GM23338 (cell line): Measurements from ENCODE around the gene SERINC5. TPM values are rescaled to one million over a fixed set of nuclear protein-coding genes. Genes with fewer than 3 reads are reported as not detected.
A peak's percentile ranks its signal among the peaks of the same experiment; 100 is the strongest.

Source experiments
- ATAC-seq: fragments of 200-7000 bp; cut with Tn5 transposase; 3 replicates; pipeline ENCODE4 v1.9.1; 2020
- DNase-seq: peaks from one replicate; pipeline ENCODE4 v3.0.0-alpha.2; 2015; ENCODE audit warnings: low spot score
- H2AFZ ChIP-seq: fragments of 200-600 bp; sonication (generic); 2 replicates; pipeline ENCODE4 v1.8.0; 2016; ENCODE audit warnings: antibody characterized with exemption, mild to moderate bottlenecking, moderate library complexity
- H3F3A ChIP-seq: fragments of 200-600 bp; sonication (generic); replicated peaks from 2 replicates; pipeline ENCODE4 v1.8.0; 2017; ENCODE audit warnings: antibody characterized with exemption, mixed run types, low read depth
- H3K27ac ChIP-seq: fragments of 200-600 bp; sonication (generic); 2 replicates; pipeline ENCODE4 v1.6.1; 2016; ENCODE audit warnings: low read depth
- H3K27me3 ChIP-seq: fragments of 200-600 bp; sonication (generic); 2 replicates; pipeline ENCODE4 v1.8.0; 2016; ENCODE audit warnings: mild to moderate bottlenecking, mixed run types, moderate library complexity; ENCODE audit not compliant: insufficient read depth
- H3K36me3 ChIP-seq: fragments of 200-600 bp; sonication (generic); 2 replicates; pipeline ENCODE4 v1.8.0; 2016; ENCODE audit warnings: mild to moderate bottlenecking; ENCODE audit not compliant: insufficient read depth
- H3K4me1 ChIP-seq: fragments of 200-600 bp; sonication (generic); 2 replicates; pipeline ENCODE4 v1.8.0; 2016; ENCODE audit warnings: mild to moderate bottlenecking, moderate library complexity; ENCODE audit not compliant: insufficient read depth
- H3K4me2 ChIP-seq: fragments of 200-600 bp; sonication (generic); 2 replicates; pipeline ENCODE4 v1.7.1; 2017; ENCODE audit warnings: mixed run types
- H3K4me3 ChIP-seq: fragments of 200-600 bp; sonication (generic); 2 replicates; pipeline ENCODE4 v1.6.1; 2016; ENCODE audit warnings: mixed run types
- H3K79me2 ChIP-seq: fragments of 200-600 bp; sonication (generic); replicated peaks from 2 replicates; pipeline ENCODE4 v1.8.0; 2017; ENCODE audit warnings: mild to moderate bottlenecking; ENCODE audit not compliant: insufficient read depth
- H3K9me2 ChIP-seq: fragments of 200-600 bp; sonication (generic); 2 replicates; pipeline ENCODE4 v1.8.0; 2017; ENCODE audit not compliant: insufficient read depth
- H4K20me1 ChIP-seq: fragments of 200-600 bp; sonication (generic); replicated peaks from 2 replicates; pipeline ENCODE4 v1.8.0; 2017; ENCODE audit warnings: mild to moderate bottlenecking; ENCODE audit not compliant: insufficient read depth
- H3K27ac Mint-ChIP-seq: 2 replicates; pipeline ENCODE4 v1.8.0; 2020; ENCODE audit warnings: inconsistent platforms, mild to moderate bottlenecking, moderate library complexity, mixed read lengths
- H3K27me3 Mint-ChIP-seq: 3 replicates; pipeline ENCODE4 v1.8.0; 2022; ENCODE audit warnings: low read depth, mild to moderate bottlenecking, moderate library complexity, mixed read lengths, inconsistent platforms; ENCODE audit not compliant: insufficient read depth, poor library complexity
- H3K36me3 Mint-ChIP-seq: 3 replicates; pipeline ENCODE4 v1.8.0; 2021; ENCODE audit warnings: low read depth, mild to moderate bottlenecking, inconsistent platforms, moderate library complexity, mixed read lengths
- H3K4me1 Mint-ChIP-seq: 3 replicates; pipeline ENCODE4 v1.8.0; 2020; ENCODE audit warnings: mild to moderate bottlenecking, inconsistent platforms, mixed read lengths
- H3K4me3 Mint-ChIP-seq: 3 replicates; pipeline ENCODE4 v1.8.0; 2021; ENCODE audit warnings: moderate library complexity, mild to moderate bottlenecking, inconsistent platforms, mixed read lengths
- H3K9me3 Mint-ChIP-seq: 3 replicates; pipeline ENCODE4 v1.8.0; 2020; ENCODE audit warnings: moderate library complexity, mild to moderate bottlenecking, inconsistent platforms, mixed read lengths
- CREB1 ChIP-seq: fragments of 250-450 bp; sonication (Bioruptor Pico); IDR thresholded peaks from 2 replicates; pipeline ENCODE4 v1.5.0; 2020; ENCODE audit warnings: low read depth, mild to moderate bottlenecking, moderate library complexity
- EZH2 ChIP-seq: fragments of 200-600 bp; sonication (generic); IDR thresholded peaks from one replicate; pipeline ENCODE4 v1.8.0; 2017; ENCODE audit warnings: antibody characterized with exemption, mild to moderate bottlenecking, low read depth; ENCODE audit not compliant: unreplicated experiment
- EZH2phosphoT487 ChIP-seq: fragments of 200-600 bp; sonication (generic); IDR thresholded peaks from one replicate; pipeline ENCODE4 v1.8.1; 2018; ENCODE audit warnings: antibody characterized with exemption; ENCODE audit not compliant: unreplicated experiment
- JUNB ChIP-seq: IDR thresholded peaks from one replicate; pipeline ENCODE4 v1.6.1; 2016; ENCODE audit warnings: antibody characterized with exemption; ENCODE audit not compliant: unreplicated experiment
- NANOG ChIP-seq: IDR thresholded peaks from 2 replicates; pipeline ENCODE4 v1.6.1; 2016; ENCODE audit warnings: antibody characterized with exemption, borderline replicate concordance
- POLR2AphosphoS5 ChIP-seq: IDR thresholded peaks from 2 replicates; pipeline ENCODE4 v1.6.1; 2016; ENCODE audit warnings: antibody characterized with exemption, low read depth
- STAT1 ChIP-seq: IDR thresholded peaks from one replicate; pipeline ENCODE4 v1.6.1; 2016; ENCODE audit warnings: antibody characterized with exemption; ENCODE audit not compliant: unreplicated experiment
- ZNF114 ChIP-seq: fragments of 250-450 bp; sonication (Bioruptor Pico); IDR thresholded peaks from 2 replicates; pipeline ENCODE4 v1.5.0; 2020; ENCODE audit warnings: mild to moderate bottlenecking, moderate library complexity
- ZNF331 ChIP-seq: fragments of 250-450 bp; sonication (Bioruptor Pico); IDR thresholded peaks from 2 replicates; pipeline ENCODE4 v1.5.0; 2020; ENCODE audit warnings: low read depth, mild to moderate bottlenecking, moderate library complexity
- ZNF462 ChIP-seq: fragments of 250-450 bp; sonication (Bioruptor Pico); IDR thresholded peaks from 2 replicates; pipeline ENCODE4 v1.5.0; 2020; ENCODE audit warnings: mild to moderate bottlenecking, moderate library complexity
- polyA plus RNA-seq: library from polyadenylated mRNA; unstranded; fragments of >200 nt; fragmentation: Nextera tagmentation; extraction: Ambion mirVana; gene quantifications from 2 replicates; pipeline ENCODE4 v1.2.1, GENCODE V29; 2016
- total RNA-seq: library from RNA; depleted of rRNA; stranded (reverse); fragments of >200 nt; shearing (Covaris generic); gene quantifications from 2 replicates; pipeline ENCODE4 v1.2.3, GENCODE V29; 2014
- TF ChIP-seq, protein P1 (sequence below), 2 experiments: fragments of 200-600 bp in 1 of 2; sonication (generic) in 1 of 2; conservative IDR thresholded peaks; 2 replicates each; pipeline versions ENCODE4 v1.5.1 to v1.6.1; 2016 to 2017; ENCODE audit warnings: antibody characterized with exemption in 2 of 2, low read depth in 2 of 2, mild to moderate bottlenecking in 2 of 2, moderate library complexity in 1 of 2
- TF ChIP-seq, protein P2 (sequence below): IDR thresholded peaks from 2 replicates; pipeline ENCODE4 v1.6.1; 2016; ENCODE audit warnings: antibody characterized with exemption
- TF ChIP-seq, protein P3 (sequence below): IDR thresholded peaks from one replicate; pipeline ENCODE4 v1.6.1; 2018; ENCODE audit warnings: antibody characterized with exemption; ENCODE audit not compliant: unreplicated experiment

The SERINC5 gene
- total and polyA plus RNA-seq, 2 experiments from 2014 or later = 34.0 to 107 TPM

DNA sequence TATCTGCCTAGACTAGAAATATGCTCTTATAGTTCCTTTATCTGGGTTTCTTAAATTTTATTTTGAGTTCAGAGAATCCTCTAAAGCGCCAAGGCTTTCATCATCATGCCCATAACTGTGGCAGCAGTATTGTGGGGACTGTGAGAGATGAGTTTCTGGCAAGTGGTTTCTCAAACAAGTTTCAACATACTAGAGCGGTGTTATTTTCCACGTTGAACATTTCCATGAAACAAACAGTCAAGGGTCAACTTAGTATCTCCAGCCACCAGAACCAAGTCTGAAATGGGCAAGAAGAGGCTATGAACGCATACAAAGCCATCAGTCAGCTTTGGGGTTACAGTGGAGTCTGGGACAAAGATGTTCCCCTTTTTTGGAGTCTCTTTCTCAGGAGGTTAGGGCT lies 40.3 kb downstream of the SERINC5 start:
- no peak overlapping the region for H2AFZ ChIP-seq
- no peaks in the 10 kb centered on the region; the same call in 2 of the 3 replicates for H3K36me3 Mint-ChIP-seq
- DNase-seq (no peak), ATAC-seq (no peak)
- peaks cover 100% of the 10 kb centered on the region for H3K79me2 ChIP-seq
- H4K20me1 ChIP-seq = peaks cover 64% of the 10 kb centered on the region
- H3K9me2 ChIP-seq = no peaks in the 10 kb centered on the region
- peaks cover 65% of the 10 kb centered on the region for H3K4me1 ChIP-seq
- no peaks in the 10 kb centered on the region for H3K9me3 Mint-ChIP-seq
- H3K4me3 ChIP-seq = no peak overlapping the region
- TF ChIP-seq, protein P1, sequence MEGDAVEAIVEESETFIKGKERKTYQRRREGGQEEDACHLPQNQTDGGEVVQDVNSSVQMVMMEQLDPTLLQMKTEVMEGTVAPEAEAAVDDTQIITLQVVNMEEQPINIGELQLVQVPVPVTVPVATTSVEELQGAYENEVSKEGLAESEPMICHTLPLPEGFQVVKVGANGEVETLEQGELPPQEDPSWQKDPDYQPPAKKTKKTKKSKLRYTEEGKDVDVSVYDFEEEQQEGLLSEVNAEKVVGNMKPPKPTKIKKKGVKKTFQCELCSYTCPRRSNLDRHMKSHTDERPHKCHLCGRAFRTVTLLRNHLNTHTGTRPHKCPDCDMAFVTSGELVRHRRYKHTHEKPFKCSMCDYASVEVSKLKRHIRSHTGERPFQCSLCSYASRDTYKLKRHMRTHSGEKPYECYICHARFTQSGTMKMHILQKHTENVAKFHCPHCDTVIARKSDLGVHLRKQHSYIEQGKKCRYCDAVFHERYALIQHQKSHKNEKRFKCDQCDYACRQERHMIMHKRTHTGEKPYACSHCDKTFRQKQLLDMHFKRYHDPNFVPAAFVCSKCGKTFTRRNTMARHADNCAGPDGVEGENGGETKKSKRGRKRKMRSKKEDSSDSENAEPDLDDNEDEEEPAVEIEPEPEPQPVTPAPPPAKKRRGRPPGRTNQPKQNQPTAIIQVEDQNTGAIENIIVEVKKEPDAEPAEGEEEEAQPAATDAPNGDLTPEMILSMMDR (conservative IDR thresholded peaks at IDR 0.05; ENCODE audit: low read depth in 2 of 2) = no peak
- TF ChIP-seq JUNB (no peak), EZH2phosphoT487 (no peak), ZNF462 (CRISPR knock-in tag) (no peak), NANOG (no peak), STAT1 (no peak), CREB1 (CRISPR knock-in tag) (no peak), ZNF331 (CRISPR knock-in tag) (no peak), ZNF114 (CRISPR knock-in tag) (no peak), POLR2AphosphoS5 (no peak), EZH2 (no peak)
- TF ChIP-seq, protein P2, sequence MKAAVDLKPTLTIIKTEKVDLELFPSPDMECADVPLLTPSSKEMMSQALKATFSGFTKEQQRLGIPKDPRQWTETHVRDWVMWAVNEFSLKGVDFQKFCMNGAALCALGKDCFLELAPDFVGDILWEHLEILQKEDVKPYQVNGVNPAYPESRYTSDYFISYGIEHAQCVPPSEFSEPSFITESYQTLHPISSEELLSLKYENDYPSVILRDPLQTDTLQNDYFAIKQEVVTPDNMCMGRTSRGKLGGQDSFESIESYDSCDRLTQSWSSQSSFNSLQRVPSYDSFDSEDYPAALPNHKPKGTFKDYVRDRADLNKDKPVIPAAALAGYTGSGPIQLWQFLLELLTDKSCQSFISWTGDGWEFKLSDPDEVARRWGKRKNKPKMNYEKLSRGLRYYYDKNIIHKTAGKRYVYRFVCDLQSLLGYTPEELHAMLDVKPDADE = no peak
- TF ChIP-seq, protein P3, sequence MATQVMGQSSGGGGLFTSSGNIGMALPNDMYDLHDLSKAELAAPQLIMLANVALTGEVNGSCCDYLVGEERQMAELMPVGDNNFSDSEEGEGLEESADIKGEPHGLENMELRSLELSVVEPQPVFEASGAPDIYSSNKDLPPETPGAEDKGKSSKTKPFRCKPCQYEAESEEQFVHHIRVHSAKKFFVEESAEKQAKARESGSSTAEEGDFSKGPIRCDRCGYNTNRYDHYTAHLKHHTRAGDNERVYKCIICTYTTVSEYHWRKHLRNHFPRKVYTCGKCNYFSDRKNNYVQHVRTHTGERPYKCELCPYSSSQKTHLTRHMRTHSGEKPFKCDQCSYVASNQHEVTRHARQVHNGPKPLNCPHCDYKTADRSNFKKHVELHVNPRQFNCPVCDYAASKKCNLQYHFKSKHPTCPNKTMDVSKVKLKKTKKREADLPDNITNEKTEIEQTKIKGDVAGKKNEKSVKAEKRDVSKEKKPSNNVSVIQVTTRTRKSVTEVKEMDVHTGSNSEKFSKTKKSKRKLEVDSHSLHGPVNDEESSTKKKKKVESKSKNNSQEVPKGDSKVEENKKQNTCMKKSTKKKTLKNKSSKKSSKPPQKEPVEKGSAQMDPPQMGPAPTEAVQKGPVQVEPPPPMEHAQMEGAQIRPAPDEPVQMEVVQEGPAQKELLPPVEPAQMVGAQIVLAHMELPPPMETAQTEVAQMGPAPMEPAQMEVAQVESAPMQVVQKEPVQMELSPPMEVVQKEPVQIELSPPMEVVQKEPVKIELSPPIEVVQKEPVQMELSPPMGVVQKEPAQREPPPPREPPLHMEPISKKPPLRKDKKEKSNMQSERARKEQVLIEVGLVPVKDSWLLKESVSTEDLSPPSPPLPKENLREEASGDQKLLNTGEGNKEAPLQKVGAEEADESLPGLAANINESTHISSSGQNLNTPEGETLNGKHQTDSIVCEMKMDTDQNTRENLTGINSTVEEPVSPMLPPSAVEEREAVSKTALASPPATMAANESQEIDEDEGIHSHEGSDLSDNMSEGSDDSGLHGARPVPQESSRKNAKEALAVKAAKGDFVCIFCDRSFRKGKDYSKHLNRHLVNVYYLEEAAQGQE = no peak
- H3K4me2 ChIP-seq = no peak overlapping the region
- H3K27me3 Mint-ChIP-seq = peaks cover 1% of the 10 kb centered on the region
- peak overlapping the region; percentile 81; the same call in 1 of the 2 replicates for H3K27ac ChIP-seq
- H3K36me3 ChIP-seq = no peaks in the 10 kb centered on the region
- H3F3A ChIP-seq = no peaks in the 10 kb centered on the region; the same call in 1 of the 2 replicates
- no peak overlapping the region for H3K4me3 Mint-ChIP-seq
- H3K4me1 Mint-ChIP-seq = peaks cover 47% of the 10 kb centered on the region
- no peaks in the 10 kb centered on the region for H3K27me3 ChIP-seq
- H3K27ac Mint-ChIP-seq = no peak overlapping the region
